ENCODE measurements around the gene PAX7.
"Not testable (repeated sequence)": the region's sequence is repeated elsewhere in the genome, so short reads cannot be mapped to it uniquely, and the experiment has no call there.

The PAX7 gene

DNA sequence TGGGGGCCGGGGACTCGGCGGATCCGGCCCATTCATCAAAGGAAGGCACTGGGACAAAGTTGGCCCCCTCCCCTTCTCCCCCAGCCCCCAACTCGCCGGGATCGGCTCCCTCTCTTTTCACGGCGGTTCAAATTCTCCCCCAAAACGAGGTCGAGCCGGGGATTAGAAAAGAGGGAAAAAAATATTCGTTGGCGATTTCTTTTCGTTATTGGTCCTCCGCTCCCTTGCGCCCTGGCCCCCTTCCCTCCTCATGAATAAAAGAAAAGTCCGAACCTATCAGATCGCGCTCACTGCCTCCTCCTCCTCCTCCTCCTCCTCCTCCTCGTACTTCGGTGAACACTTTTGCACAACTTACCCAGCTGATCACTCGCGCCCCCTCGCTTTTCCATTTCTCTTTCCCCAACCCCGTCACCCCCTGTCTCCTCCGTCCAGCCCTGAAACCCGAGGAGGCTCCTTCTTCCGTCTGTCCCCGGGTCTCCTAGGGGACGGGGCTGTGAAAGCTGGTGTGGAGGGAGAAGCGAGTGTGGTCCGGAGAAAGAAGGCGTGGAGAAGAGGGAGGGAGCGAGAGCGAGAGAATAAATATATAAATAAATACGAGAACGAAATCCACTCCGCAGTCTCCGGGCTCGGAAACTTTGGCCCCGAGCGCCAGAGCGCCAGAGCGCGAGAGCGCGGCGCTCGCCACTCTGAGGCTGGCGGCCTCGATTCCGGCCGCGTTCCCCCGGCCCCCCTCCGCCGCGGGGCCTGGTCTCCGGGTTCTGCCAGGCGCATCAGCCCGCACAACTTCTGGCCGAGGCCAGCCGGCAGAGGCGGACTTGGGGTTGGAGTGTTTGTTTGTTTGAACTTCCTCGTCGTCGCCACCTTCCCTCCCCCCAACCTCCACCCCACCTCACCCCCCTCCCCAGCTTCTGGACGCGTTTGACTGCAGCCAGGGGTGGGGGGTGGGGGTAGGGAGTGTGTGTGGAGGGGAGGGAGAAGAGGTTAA, at the start of gene PAX7:
Gene PAX7, plus strand, starts transcription at position 336 of the 985 bp plus-strand sequence. CDS start 758 bp downstream, outside the sequence.
- no peak for DNase-seq

DNA sequence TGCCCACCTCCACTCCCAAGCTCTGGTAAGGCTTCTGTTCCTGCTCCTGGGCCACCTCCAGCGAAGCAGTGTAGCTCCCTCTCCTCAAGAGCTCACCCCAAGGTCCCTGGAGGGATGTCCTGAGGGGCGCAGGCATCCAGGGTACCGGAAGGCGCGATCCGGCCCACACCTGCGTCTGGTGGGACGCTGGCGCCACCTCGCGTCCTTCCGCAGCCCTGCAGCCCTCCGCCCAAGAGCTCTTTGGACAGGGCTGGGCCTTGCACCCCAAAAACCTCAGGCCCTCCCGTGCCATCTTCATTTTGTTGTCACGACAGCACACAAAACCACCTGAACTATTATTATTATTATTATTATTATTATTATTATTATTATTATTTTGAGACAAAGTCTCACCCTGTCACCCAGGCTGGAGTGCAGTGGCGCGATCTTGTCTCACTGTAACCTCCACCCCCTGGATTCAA, 49.2 kb upstream of the PAX7 start:
- DNase-seq = peak; percentile 78

DNA sequence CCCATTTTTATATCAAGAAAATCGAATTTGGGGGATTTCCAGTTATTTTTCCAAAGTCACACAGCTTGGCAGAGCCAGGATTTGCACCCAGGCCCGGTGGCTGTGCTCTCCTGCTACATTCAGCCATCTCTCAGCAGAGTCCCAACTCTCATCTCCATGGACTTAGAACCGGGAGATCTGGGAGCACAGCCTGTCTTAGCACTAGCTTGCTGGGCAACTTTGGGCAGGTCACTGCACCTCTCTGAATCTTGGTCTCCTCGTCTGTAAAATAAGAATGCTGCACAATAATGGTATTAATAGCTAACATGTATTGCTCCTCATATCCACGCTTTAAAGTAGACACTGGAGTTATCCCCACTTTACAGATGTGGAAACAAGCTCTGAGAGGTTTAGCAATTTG, 47.8 kb upstream of the PAX7 start:
- DNase-seq = no peak

DNA sequence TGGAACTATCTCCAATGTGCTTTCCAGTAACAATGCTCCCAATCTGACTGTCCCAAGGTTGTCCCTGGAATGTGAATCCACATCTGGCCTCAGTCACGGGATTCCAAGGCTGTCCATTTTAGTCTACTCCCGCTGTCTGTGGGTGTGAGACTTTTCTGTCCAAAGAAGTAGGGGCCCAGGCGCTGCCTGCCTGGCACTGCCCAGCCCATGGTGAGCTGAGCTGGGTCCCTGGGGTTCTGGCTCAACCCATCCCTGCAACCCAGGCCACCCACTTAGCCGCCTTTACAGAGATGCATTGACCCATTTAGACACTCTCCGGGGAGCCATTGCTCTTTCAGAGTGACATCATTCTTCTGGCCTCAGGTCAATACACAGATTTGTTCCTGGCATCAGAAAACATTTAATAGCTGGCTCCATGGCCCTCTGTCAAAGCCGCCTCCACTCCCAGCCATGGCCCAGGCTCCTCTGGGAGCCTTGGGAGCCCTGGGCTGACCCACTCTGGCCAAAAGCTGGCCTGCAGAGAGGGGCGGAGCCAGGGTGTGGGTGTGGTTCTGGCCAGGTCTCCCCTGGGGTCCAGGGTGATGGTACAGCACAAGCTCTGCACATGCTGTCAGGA, 47.2 kb upstream of the PAX7 start:
- no peak for DNase-seq

DNA sequence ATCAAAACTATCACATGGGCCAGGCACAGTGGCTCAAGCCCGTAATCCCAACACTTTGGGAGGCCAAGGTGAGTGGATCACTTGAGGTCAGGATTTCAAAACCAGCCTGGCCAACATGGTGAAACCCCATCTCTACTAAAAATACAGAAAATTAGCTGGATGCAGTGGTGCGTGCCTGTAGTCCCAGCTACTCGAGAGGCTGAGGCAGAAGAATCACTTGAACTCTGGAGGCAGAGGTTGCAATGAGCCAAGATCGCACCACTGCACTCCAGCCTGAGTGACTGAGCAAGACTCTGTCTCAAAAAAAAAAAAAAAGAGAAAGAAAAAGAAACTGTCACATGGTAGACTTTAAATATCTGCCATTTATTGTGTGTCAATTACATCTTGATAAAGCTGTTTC, 44.6 kb upstream of the PAX7 start:
- DNase-seq = not testable (repeated sequence)

DNA sequence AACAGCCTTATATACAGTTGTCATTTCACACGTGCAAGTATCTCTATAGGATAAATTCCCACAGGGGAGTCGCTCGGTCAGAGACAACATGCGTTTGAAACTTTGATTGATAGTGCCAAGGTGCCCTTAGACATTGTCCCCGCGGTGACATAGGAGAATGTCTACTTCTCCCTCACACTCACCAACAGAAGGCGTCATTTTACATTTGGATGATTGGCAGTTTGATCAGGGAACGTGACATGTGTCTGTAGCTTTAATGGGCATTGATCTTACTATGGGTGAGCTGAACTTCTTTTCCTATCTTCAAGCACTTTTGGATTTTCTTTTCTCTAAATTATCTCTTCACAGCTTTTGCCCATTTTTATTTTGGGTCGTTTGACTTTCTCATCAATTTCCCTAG, 42.6 kb upstream of the PAX7 start:
- no peak for DNase-seq

DNA sequence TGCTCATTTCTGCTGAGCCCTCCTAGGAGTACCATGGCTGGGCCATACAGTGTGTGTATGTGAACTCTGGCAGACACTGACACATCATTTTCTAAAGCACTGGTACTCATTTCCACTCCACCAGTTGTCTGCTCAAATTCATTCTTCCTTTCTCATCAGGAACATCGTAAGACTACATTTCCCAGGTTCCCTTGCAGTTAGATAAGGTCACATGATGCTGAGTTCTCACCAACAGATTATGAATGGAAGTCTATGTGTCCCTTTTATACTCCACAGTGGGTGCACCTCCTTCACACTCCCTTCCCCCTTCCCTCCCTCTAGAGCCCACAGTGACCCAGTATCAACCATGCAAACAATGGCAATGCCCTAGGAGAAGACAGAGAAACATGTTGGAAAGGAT, 38.3 kb upstream of the PAX7 start:
- DNase-seq = no peak

DNA sequence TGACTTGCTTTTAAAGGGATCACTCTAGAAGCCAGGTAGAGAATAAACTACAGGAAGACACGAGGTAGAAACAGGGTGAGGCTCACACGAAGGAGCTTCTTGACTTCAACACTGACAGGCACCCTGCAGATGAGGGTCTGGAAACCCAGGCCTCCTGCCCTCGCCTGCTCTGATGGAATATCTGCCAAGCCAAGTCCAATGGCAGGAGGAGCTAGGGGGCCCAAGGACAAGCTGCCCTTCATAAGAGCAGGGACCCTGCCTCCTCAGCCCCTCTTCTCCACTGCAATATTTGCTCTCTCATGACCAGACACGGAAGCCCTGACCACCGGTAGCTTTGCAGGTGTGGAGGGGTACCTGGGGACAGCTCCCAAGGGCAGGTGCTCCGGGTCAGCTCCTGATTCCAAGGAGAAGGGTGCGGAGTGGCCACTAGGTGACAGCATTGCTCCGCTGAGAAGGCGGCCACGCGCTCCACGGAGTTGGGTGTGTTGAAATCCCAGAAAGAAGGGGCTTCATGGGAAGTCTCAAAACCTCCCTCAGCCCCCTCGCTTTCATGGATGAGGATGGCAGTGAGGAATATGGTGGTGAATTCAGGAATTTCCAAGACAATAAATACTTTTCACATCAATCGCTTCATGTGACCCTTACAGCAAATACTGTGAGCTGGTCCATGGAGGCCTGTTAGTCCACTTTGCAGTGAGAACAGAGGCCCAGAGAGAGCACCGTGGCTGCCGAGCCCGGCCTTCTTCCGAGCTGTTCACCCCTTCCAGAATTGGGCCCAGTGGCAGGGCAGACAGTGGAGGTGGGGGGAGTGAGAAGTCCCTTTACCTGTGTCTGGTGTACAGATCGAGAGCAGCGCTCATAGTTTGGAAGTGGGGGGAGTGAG, 33.2 kb upstream of the PAX7 start:
- peak; percentile 35 for DNase-seq

DNA sequence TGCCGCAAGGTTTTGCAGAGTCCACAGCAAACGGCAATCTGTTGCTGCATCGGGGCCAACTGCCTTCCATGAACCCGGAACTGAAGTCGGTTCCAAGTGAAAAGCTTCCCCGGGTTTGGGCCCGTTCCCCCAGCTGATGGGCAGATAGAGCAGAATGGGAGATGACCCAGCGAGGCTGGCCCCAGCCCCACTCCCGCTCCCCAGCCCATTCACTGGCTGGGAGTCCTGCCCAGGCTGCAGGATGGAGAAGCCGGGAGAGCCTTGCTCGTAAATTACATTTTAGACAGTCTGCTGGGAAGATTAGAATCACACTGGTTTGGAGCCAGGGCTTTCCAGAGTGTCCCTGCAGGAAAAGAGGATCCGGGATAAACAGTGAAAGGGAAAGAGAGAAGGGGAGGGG, 31.6 kb upstream of the PAX7 start:
- no peak for DNase-seq

DNA sequence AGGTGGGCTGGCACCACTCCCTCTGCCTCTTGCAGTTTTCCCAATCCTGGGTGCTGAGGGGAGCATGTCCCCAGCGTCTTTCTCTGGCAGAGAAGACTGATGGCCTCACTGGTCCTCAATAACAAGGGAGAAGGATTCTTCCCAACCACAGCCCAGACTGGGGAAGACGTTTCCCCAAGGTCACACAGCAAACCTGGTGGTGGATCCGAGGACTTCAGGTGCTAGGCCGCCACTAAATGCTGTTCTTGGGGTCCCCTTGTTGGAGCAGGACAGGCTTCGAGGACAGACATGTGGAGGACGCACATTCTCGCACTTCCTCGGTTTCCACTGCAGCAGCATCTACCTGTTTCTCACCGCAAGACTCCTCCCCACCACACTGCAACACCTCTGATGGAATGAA, 30.9 kb upstream of the PAX7 start:
- DNase-seq = no peak

DNA sequence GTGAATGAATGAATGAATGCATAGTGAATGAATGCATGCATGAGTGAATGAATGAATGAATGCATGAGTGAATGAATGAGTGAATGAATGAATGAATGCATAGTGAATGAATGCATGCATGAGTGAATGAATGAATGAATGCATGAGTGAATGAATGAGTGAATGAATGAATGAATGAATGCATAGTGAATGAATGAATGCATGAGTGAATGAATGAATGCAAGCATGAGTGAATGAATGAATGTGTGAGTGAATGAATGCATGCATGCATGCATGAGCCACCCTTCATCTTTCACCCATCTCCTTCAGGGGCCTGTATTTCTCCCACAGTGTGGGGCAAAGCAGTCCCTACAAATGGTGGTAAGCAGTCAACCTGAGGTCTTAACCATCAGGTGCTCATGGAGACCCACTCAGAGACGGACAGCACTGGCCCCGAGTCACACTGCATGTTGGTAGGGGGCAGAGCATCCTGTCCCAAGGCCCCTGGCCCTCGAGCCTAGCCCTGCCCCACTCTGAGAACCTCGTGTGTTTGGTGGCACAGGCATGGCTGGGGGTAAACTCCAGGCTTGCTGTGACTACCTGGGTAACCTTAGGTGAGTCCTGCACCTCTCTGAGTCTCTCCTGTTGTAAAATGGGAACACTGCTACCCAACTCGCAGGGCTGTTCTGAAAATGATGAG, 28.0 kb upstream of the PAX7 start:
- DNase-seq = no peak

DNA sequence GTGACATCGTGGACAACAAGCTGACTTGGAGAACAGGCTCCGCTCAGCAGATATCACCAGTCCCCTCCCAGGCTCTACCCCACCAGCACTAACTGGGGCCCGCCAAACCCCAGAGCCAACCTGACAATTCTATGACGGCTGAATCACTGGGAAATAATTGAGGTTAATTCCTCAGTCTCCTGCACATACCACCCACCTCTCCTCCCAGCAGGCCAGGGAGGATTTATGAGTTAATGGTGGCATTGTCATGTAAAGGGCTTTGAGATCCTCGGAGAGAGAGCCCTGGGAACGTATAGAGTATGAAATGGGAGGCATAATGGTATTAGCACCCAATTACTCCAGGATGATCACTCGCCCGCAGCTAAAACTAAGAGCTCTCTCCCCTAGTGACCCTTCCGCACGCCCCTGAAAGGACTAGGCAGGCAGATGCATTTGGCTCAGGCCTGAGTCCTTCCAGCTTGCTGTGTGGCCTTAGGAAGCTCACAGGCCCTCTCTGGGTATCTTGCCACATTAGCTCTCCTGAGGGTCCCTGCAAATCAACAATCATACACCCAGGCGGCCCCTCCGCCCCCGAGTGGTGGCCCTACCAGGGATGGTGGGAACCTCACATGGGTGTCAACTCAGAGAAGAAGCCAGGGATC, 27.3 kb upstream of the PAX7 start:
- DNase-seq = no peak

DNA sequence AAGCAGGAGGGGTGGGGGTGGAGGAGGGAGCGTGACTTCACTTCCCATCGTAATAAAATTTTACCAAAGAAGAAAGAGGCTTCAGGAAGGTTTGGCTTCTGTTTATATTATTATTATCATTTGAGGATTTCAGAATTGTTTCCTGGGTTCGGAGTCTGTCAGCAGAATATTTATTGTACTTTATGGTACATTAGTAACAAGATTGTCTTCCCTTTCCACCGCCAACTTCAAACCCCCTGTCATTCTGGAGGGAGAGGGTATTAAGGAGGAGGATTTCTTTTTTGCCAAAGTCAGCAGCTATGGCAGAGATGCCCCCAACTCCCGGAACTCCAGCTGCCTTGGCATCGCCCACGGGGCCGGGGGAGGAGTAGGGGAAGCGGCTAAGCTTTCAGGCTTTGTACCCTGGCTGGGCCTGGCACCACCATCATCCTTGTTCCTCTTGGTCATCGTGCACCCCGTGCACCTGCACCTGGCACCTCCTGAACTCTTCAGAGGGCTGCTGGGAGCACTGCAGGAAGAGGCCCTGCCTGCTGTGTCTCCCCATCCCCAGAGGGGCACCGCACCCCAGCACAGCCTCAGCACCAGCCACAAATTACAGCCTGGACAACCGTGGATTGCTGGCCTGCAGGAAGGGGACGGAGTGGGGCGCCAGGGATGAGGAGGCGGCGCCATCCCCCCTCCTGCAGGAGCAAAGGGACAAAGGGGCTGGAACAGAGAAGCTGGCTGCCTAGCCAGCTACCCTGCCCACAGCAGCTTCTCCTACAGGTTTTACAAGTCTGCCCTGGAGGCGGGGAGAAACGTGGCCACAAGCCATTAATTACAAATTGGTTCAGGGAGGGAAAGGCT, 24.0 kb upstream of the PAX7 start:
- DNase-seq = no peak

DNA sequence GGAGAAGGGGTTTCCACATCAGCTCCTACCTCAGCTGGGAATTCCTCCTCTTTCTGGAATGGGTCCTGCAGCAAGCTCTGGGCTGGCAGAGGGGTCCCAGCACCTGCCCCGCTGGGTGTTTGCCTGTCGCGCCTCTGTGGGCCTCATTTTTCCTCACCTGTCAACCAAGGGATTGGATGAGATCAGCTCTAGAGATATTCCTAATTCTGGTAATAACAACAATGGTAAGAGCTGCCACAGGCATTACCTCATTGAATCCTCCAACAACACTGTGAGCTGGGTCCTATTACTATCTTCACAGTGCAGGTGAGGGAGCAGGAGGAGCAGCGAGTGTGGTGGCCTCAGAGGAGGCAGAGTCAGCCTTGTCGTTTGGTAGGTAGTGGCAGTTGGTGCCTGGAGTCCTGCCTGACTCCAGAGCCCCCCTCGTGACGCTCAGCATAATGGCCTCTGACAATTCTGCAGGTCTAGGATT, 23.3 kb upstream of the PAX7 start:
- DNase-seq = no peak

DNA sequence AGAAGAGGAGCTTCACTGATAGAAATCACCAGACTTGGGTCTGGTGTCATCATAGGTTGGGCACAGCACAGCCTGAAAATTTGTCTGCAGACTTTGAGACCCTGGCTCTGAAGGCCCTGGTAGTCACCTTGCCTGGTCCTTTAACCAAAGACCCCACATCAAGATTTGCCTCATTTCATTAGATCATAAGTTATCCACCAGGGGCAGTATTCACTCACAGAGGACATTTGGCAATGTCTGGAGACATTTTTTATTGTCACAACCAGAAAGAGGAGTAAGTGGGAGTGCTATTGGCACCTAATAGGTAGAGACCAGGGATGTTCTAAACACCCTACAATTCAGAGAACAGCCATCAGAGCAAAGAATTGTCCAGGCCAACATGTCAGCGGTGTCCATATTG, 22.1 kb upstream of the PAX7 start:
- DNase-seq = no peak

DNA sequence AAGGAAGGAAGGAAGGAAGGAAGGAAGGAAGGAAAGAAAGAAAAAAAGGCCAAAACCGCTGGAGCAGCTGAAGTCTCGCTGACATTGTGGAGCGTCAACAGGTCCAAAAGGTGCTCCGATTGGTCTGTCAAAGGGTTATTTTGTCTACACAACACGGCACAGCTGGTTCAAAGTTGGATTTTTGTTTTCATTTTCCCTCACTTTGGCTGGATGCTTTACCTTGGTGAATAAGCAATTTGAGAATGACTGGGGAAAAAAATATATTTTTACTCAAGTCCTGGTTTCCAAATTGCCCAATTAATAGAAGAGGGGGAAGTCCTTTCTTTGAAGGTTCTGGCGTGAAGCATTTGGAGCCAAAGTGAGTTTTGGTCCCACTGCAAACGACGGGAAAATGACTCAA, 19.3 kb upstream of the PAX7 start:
- no peak for DNase-seq

DNA sequence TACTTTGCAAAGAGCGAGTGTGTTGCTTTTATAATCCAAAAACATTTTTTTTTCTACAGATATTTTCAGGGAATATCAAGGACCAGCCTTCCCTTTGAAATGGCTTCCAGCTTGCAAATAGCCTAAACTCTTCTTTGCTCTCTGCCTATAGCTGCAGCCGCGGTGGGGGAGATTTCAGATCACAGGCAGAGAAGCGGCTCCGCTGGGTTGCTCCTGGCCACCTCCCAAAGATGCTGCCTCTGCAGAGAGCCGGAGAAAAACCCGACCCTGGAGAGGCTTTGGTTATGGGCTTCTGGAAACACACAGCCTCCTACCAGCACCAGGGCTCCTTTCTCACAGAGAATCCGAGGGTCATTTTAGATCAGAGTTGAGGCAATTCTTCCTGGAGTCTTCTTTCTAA, 18.6 kb upstream of the PAX7 start:
- no peak for DNase-seq

DNA sequence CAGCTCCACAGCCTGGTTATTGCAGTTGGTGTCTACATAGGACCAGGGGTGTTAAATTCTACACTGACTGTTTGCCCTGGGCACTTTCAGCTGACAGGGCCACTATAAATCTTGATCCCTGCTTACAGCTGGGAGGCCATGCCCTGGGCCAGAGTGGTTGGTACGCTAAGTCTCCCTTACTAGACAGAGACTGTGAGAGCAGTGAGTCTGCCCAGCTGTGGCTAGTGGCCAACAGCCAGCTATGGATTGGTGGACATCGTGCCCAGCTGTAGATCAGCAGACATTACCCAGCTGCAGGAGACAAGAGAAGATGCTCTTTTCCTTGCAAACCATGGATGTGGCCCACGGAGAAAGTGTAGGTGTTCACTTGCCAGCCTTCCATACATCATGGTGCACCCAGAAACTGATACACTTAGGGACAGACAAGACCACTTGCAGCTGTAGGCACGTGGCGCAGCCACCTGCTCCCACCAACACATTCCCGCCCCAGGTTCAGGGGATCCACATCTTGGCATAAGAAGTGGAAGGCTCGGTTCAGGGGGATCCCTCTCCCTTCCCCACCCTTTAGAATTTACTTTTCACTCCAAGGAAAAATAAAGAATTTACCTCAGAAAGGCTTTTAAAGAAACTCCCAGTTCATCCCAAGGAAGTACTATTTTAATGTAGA, 16.4 kb upstream of the PAX7 start:
- DNase-seq = no peak

DNA sequence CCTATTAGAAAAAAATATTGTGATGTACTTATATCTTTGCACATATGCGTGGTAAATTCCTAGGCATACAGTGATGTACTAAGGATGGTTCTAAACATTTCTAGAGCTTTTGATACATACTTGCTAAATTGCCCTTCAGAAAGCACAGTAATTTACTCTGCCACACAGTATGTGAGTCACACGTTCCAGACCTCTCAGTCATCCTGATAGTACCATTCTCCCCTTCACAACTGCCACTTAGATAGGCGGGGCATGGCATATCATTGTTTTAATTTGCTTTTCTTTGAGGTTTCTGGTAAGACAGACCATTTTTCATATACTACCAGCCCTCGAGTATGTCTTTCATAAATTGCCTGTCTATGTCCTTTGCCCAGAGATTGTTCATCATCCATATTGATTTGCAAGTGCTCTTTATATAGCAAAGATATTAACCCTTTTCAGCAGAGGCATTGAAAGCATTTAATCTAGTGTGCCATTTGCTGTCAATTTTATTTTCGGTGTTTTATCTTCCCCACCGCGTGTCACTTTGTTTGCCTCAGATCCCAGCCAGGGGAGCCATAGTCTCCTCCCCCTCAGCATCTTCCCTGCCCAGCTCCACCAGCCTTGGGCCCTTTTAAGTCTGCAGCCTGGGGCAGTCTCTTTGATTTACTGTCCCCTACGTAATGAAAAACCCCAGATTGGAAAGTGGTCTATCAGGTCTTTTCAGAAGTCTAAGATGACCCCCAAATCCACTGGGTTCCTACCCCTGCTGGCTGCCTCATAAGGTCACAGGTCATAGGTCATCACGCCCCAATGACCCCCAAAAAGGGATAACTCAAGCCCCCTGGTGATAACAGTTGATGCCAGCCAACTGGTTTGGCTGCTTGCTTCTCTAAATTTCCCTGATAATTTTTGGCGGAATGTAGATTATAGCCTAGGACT, 11.8 kb upstream of the PAX7 start:
- DNase-seq = no peak
